HepG2 (cell line): ENCODE measurements around the gene CALHM5. TPM values are rescaled to one million over a fixed set of nuclear protein-coding genes. Genes with fewer than 3 reads are reported as not detected.

ENCODE experiments used
- ATAC-seq: fragments of 200-7000 bp; cut with Tn5 transposase; 3 replicates; pipeline ENCODE4 v1.9.1; 2020; ENCODE audit warnings: mild to moderate bottlenecking, moderate library complexity
- BruUV-seq: library from RNA; stranded (reverse); fragments of 400-500 nt; replicated peaks from 2 replicates; lab custom pipeline; 2021; lab: Mats Ljungman, UMichigan
- CTCF ChIA-PET: fragments of 300-600 bp; formaldehyde crosslinking; extraction: SDS; loops from one replicate; lab custom pipeline; 2021; ENCODE audit warnings: low total read pairs, inconsistent platforms, low intra/inter-chr PET ratio; lab: Yijun Ruan, JAX
- POLR2A ChIA-PET: fragments of 350-600 bp; sonication (Branson Sonifier 250); formaldehyde crosslinking; loops from one replicate; lab custom pipeline; 2020; ENCODE audit warnings: antibody characterized with exemption, inconsistent platforms; lab: Yijun Ruan, JAX
- DNase-seq: peaks from one replicate; pipeline ENCODE4 v3.0.0-alpha.2; 2015; ENCODE audit warnings: low spot score
- FAIRE-seq: peaks from 3 replicates; lab custom pipeline; 2011; peaks lifted over from hg19 to GRCh38; lab: Jason Lieb, UNC
- H2AFZ ChIP-seq: one replicate; pipeline ENCODE4 v1.6.1; 2011; ENCODE audit warnings: low read length, inconsistent platforms
- H3K27ac ChIP-seq: fragments of 300-600 bp; 3 replicates; pipeline ENCODE4 v1.8.0; 2011; ENCODE audit warnings: mixed run types, mild to moderate bottlenecking, mixed read lengths, low read length, inconsistent platforms; ENCODE audit not compliant: insufficient read depth; ENCODE audit errors: extremely low read length
- H3K27me3 ChIP-seq, 2 experiments: fragments of 200-600 bp in 1 of 2; 2 replicates in 1 of 2; 3 replicates in 1 of 2; pipeline versions ENCODE4 v1.6.0 to v1.8.0; 2011; ENCODE audit warnings: low read length in 2 of 2, mild to moderate bottlenecking in 2 of 2, moderate library complexity in 2 of 2, inconsistent platforms in 1 of 2; ENCODE audit not compliant: insufficient read depth in 2 of 2, control insufficient read depth in 1 of 2
- H3K36me3 ChIP-seq, 2 experiments: fragments of 200-600 bp in 1 of 2; replicated peaks in 1 of 2; 2 replicates in 1 of 2; 3 replicates in 1 of 2; pipeline versions ENCODE4 v1.5.1 to v1.8.0; 2011; ENCODE audit warnings: low read length in 2 of 2, inconsistent platforms in 1 of 2; ENCODE audit not compliant: insufficient read depth in 2 of 2, control insufficient read depth in 1 of 2
- H3K4me1 ChIP-seq: 2 replicates; pipeline ENCODE4 v1.5.1; 2012; ENCODE audit warnings: low read length, inconsistent platforms; ENCODE audit not compliant: insufficient read depth
- H3K4me2 ChIP-seq: 2 replicates; pipeline ENCODE4 v1.6.0; 2011; ENCODE audit warnings: low read depth, low read length, inconsistent platforms
- H3K4me3 ChIP-seq, 3 experiments: fragments of 200-600 bp in 1 of 3; sonication (generic), shearing (Covaris generic) in 1 of 3; replicated peaks in 1 of 3; 2 replicates each; pipeline ENCODE4 v1.5.1; 2011 to 2016; ENCODE audit warnings: low read length in 3 of 3, inconsistent platforms in 2 of 3, low read depth in 2 of 3, mild to moderate bottlenecking in 2 of 3, control low read depth in 1 of 3, mixed read lengths in 1 of 3; ENCODE audit not compliant: insufficient read depth in 1 of 3
- H3K79me2 ChIP-seq: one replicate; pipeline ENCODE4 v1.6.1; 2011; ENCODE audit warnings: low read length, inconsistent platforms; ENCODE audit not compliant: insufficient read depth
- H3K9ac ChIP-seq: 2 replicates; pipeline ENCODE4 v1.6.0; 2011; ENCODE audit warnings: mild to moderate bottlenecking, low read depth, low read length, inconsistent platforms; ENCODE audit not compliant: insufficient read depth
- H3K9me3 ChIP-seq: 2 replicates; pipeline ENCODE4 v1.5.1; 2012; ENCODE audit warnings: mild to moderate bottlenecking, low read length
- H4K20me1 ChIP-seq: 2 replicates; pipeline ENCODE4 v1.6.0; 2011; ENCODE audit warnings: inconsistent platforms, mild to moderate bottlenecking, low read length, moderate library complexity; ENCODE audit not compliant: insufficient read depth
- LBX2 ChIP-seq: sonication (generic); formaldehyde crosslinking; IDR thresholded peaks from 2 replicates; pipeline ENCODE4 v1.5.0; 2020; ENCODE audit warnings: missing genetic modification reagents, mild to moderate bottlenecking, borderline replicate concordance
- MIER2 ChIP-seq: IDR thresholded peaks from 2 replicates; pipeline ENCODE4 v1.6.1; 2016; ENCODE audit warnings: missing biosample characterization, missing genetic modification reagents
- NR2F2 ChIP-seq: IDR thresholded peaks from 2 replicates; pipeline ENCODE4 v1.6.1; 2012; ENCODE audit warnings: low read depth, inconsistent platforms, borderline replicate concordance
- ONECUT2 ChIP-seq: sonication (generic); formaldehyde crosslinking; IDR thresholded peaks from 2 replicates; pipeline ENCODE4 v1.4.0; 2020; ENCODE audit warnings: missing genetic modification reagents
- TFDP1 ChIP-seq: IDR thresholded peaks from 2 replicates; pipeline ENCODE4 v1.6.1; 2016; ENCODE audit warnings: missing compliant biosample characterization, missing genetic modification reagents, borderline replicate concordance
- ZBTB40 ChIP-seq, 2 experiments: fragments of 450-650 bp in 1 of 2; sonication (generic) in 1 of 2; formaldehyde crosslinking in 1 of 2; IDR thresholded peaks; 2 replicates each; pipeline versions ENCODE4 v1.6.1 to v1.8.0; 2016 to 2022; ENCODE audit warnings: antibody characterized with exemption in 1 of 2, mild to moderate bottlenecking in 1 of 2, missing genetic modification reagents in 1 of 2
- ZC3H4 ChIP-seq: sonication (generic); formaldehyde crosslinking; IDR thresholded peaks from 2 replicates; pipeline ENCODE4 v1.4.0; 2020; ENCODE audit warnings: missing genetic modification reagents, borderline replicate concordance
- ZFAT ChIP-seq: sonication (generic); formaldehyde crosslinking; conservative IDR thresholded peaks from 2 replicates; pipeline ENCODE4 v1.8.1; 2023; ENCODE audit warnings: missing genetic modification reagents, inconsistent platforms
- ZNF12 ChIP-seq: sonication (generic); formaldehyde crosslinking; IDR thresholded peaks from 2 replicates; pipeline ENCODE4 v1.5.0; 2020; ENCODE audit warnings: missing genetic modification reagents
- ZSCAN20 ChIP-seq: sonication (generic); formaldehyde crosslinking; IDR thresholded peaks from 2 replicates; pipeline ENCODE4 v1.4.0; 2020; ENCODE audit warnings: missing genetic modification reagents, mild to moderate bottlenecking, borderline replicate concordance
- ZSCAN22 ChIP-seq: sonication (generic); formaldehyde crosslinking; IDR thresholded peaks from 2 replicates; pipeline ENCODE4 v1.4.0; 2020; ENCODE audit warnings: mild to moderate bottlenecking, missing genetic modification reagents
- WGBS: methylation state at CpG from one replicate; pipeline ENCODE4 v1.1.6; 2017; ENCODE audit warnings: low lambda C conversion rate; 5-methylcytosine and 5-hydroxymethylcytosine counted together
- in situ Hi-C: cut with HindIII; loops from 2 replicates; pipeline ENCODE4 v1.10.0; 2017; ENCODE audit warnings: low pct_unique_long_range_greater_than_20kb; ENCODE audit not compliant: extremely low pct_ligation_motif_present
- intact Hi-C: fragments of 100-400 bp; cut with micrococcal nuclease; formaldehyde crosslinking; loops from one replicate; pipeline ENCODE4 v1.10.0; 2022; ENCODE audit not compliant: unreplicated experiment
- polyA plus RNA-seq, 8 experiments: library from polyadenylated mRNA; depleted of rRNA in 3 of 8; stranded (reverse) in 7 of 8; unstranded in 1 of 8; fragments of >200 nt; fragmentation: Illumina TruSeq in 4 of 8; extraction: Trizol in 4 of 8; gene quantifications; 2 replicates each; pipeline versions ENCODE4 v1.2.1 to v1.2.3, GENCODE V29; 2011 to 2016; ENCODE audit warnings: low read depth in 4 of 8, missing spikeins in 1 of 8, mixed read lengths in 1 of 8; ENCODE audit not compliant: insufficient read depth in 1 of 8
- total RNA-seq, 5 experiments: library from RNA; depleted of rRNA; stranded (reverse); fragments of >200 nt; fragmentation: Illumina TruSeq; extraction: Trizol; gene quantifications; 2 replicates each; pipeline ENCODE4 v1.2.3, GENCODE V29; 2016; ENCODE audit warnings: low read depth in 1 of 5

The CALHM5 gene
- total and polyA plus RNA-seq, 2 of the 13 experiments (the other 11 are each of a cell fraction or from before 2014, with no cell fraction given): not detected

- TF ChIP-seq ZFAT (CRISPR knock-in tag): no peak
- no peak for TF ChIP-seq TFDP1 (CRISPR knock-in tag)
Observed at GRCh38 chr6:116543149-116543548, 31.7 kb downstream of the CALHM5 start (continued).

GRCh38 chr6:116545651-116546050 is 34.2 kb downstream of the CALHM5 start, which contains the start of gene TRAPPC3L:
Gene TRAPPC3L (minus strand): TSS chr6:116545684. CDS start chr6:116545514, 170 bp downstream.
- intact Hi-C loops (no loop called here), in situ Hi-C loops (no loop called here)
- no peak for ATAC-seq
- ChIA-PET POLR2A (no interaction called here), CTCF (no interaction called here)
- H3K9me3 ChIP-seq: no peaks in the 10 kb centered on the region
- H3K36me3 ChIP-seq: no peaks in the 10 kb centered on the region
- TF ChIP-seq ONECUT2 (CRISPR knock-in tag) (no peak), LBX2 (CRISPR knock-in tag) (no peak), ZNF12 (CRISPR knock-in tag) (no peak), MIER2 (CRISPR knock-in tag) (no peak), ZC3H4 (CRISPR knock-in tag) (no peak), NR2F2 (no peak), ZSCAN22 (CRISPR knock-in tag) (no peak), ZBTB40 (IDR thresholded peaks at IDR 0.05) (no peak), ZBTB40 (CRISPR knock-in tag; IDR thresholded peaks at IDR 0.05) (no peak), ZSCAN20 (CRISPR knock-in tag) (no peak)
- H2AFZ ChIP-seq: no peak within 1 kb of the TSS
- no peak within 1 kb of the TSS for H3K9ac ChIP-seq
- peaks cover 0 to 10% of the 10 kb centered on the region in 2 experiments; a peak in 1 of 5 replicates for H3K27me3 ChIP-seq
- H3K4me1 ChIP-seq: peaks cover 8% of the 10 kb centered on the region
- WGBS: 22% methylated on average over 4 of the region's 4 CpGs
- no peaks in the 10 kb centered on the region for H4K20me1 ChIP-seq
- BruUV-seq: no TSS peak
- DNase-seq: no peak
- no peak within 1 kb of the TSS for H3K4me2 ChIP-seq
- H3K79me2 ChIP-seq: no peaks in the 10 kb centered on the region
- FAIRE-seq: no peak
- no peak within 1 kb of the TSS for H3K27ac ChIP-seq
- H3K4me3 ChIP-seq: no peak within 1 kb of the TSS
